Chondrocyte (in vitro differentiated cells): ENCODE results near the gene KIF5C. TPM values are rescaled to one million over a fixed set of nuclear protein-coding genes. Genes with fewer than 3 reads are reported as not detected.

Source experiments
- DNase-seq: peaks from one replicate; pipeline ENCODE4 v3.0.0; 2021; ENCODE audit warnings: mixed read lengths, low spot score
- H3K27ac Mint-ChIP-seq: one replicate; pipeline ENCODE4 v1.8.0; 2021; ENCODE audit warnings: mild to moderate bottlenecking, moderate library complexity, mixed read lengths; ENCODE audit not compliant: unreplicated experiment
- H3K27me3 Mint-ChIP-seq: 2 replicates; pipeline ENCODE4 v1.8.0; 2021; ENCODE audit warnings: low read depth, mixed read lengths
- H3K36me3 Mint-ChIP-seq: 2 replicates; pipeline ENCODE4 v1.8.0; 2021; ENCODE audit warnings: low read depth, mixed read lengths
- H3K4me1 Mint-ChIP-seq: 2 replicates; pipeline ENCODE4 v1.8.0; 2021; ENCODE audit warnings: low read depth, mild to moderate bottlenecking, mixed read lengths
- H3K4me3 Mint-ChIP-seq: one replicate; pipeline ENCODE4 v1.8.0; 2021; ENCODE audit warnings: mild to moderate bottlenecking, moderate library complexity, mixed read lengths; ENCODE audit not compliant: unreplicated experiment
- H3K9me3 Mint-ChIP-seq: 2 replicates; pipeline ENCODE4 v1.8.0; 2021; ENCODE audit warnings: low read depth, mixed read lengths
- total RNA-seq: library from RNA; stranded (reverse); gene quantifications from 3 replicates; pipeline ENCODE4 v1.2.1, GENCODE V29; 2021
- TF ChIP-seq, protein P1 (sequence below): fragments of 200-600 bp; sonication (generic); IDR thresholded peaks from 2 replicates; pipeline ENCODE4 v1.5.0; 2021; ENCODE audit warnings: antibody characterized with exemption, mild to moderate bottlenecking, moderate library complexity

Gene KIF5C
- total RNA-seq, 1 donor from 2014 or later = 3.1 TPM

GRCh38 chr2:148926981-148927401, 52.0 kb downstream of the KIF5C start:
- no peak overlapping the region for H3K27ac Mint-ChIP-seq
- H3K36me3 Mint-ChIP-seq = peaks cover 3% of the 10 kb centered on the region
- no peak for DNase-seq
- H3K4me1 Mint-ChIP-seq = peaks cover 16% of the 10 kb centered on the region
- no peaks in the 10 kb centered on the region for H3K9me3 Mint-ChIP-seq
- TF ChIP-seq, protein P1, sequence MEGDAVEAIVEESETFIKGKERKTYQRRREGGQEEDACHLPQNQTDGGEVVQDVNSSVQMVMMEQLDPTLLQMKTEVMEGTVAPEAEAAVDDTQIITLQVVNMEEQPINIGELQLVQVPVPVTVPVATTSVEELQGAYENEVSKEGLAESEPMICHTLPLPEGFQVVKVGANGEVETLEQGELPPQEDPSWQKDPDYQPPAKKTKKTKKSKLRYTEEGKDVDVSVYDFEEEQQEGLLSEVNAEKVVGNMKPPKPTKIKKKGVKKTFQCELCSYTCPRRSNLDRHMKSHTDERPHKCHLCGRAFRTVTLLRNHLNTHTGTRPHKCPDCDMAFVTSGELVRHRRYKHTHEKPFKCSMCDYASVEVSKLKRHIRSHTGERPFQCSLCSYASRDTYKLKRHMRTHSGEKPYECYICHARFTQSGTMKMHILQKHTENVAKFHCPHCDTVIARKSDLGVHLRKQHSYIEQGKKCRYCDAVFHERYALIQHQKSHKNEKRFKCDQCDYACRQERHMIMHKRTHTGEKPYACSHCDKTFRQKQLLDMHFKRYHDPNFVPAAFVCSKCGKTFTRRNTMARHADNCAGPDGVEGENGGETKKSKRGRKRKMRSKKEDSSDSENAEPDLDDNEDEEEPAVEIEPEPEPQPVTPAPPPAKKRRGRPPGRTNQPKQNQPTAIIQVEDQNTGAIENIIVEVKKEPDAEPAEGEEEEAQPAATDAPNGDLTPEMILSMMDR = peak; percentile 30
- no peak overlapping the region for H3K4me3 Mint-ChIP-seq
- H3K27me3 Mint-ChIP-seq = no peaks in the 10 kb centered on the region

GRCh38 chr2:148928395-148928794, 53.4 kb downstream of the KIF5C start:
- Mint-ChIP-seq H3K4me1 (peaks cover 16% of the 10 kb centered on the region), H3K27ac (no peak overlapping the region)
- no peak for DNase-seq

GRCh38 chr2:148930046-148930775, 55.2 kb downstream of the KIF5C start:
- no peaks in the 10 kb centered on the region for H3K36me3 Mint-ChIP-seq
- no peak overlapping the region for H3K4me3 Mint-ChIP-seq
- H3K27me3 Mint-ChIP-seq = no peaks in the 10 kb centered on the region
- H3K4me1 Mint-ChIP-seq = peaks cover 16% of the 10 kb centered on the region
- H3K9me3 Mint-ChIP-seq = no peaks in the 10 kb centered on the region
- TF ChIP-seq, protein P1 = no peak
- H3K27ac Mint-ChIP-seq = no peak overlapping the region
- DNase-seq = no peak

More at GRCh38 chr2:148928395-148928794, 53.4 kb downstream of the KIF5C start:
- H3K9me3 Mint-ChIP-seq = no peaks in the 10 kb centered on the region
- no peak overlapping the region for H3K4me3 Mint-ChIP-seq
- peaks cover 3% of the 10 kb centered on the region for H3K36me3 Mint-ChIP-seq
- TF ChIP-seq, protein P1 = no peak
- H3K27me3 Mint-ChIP-seq = no peaks in the 10 kb centered on the region

DNA sequence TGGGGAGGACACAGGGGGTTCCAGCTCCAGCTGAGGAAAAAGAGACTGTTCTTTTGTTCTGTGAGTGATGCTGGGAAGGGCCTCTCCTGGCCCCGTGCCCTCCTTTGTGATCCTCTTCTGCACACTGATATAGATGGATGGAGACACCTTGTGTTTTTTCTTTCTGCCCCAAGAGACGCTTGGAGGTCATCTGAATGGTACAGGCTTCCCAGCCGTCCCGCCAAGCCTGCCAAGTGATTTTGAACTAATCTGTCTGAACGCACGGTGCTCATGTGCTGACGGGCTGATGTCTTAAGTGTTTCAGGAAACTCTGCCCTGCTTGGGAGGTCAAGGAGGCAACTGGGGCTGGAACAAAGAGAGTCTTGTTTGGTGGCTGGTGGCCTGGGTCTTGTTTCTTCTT, 57.5 kb downstream of the KIF5C start:
- H3K4me3 Mint-ChIP-seq = no peak overlapping the region
- TF ChIP-seq, protein P1 = no peak
- no peaks in the 10 kb centered on the region for H3K36me3 Mint-ChIP-seq
- no peaks in the 10 kb centered on the region for H3K27me3 Mint-ChIP-seq
- no peak for DNase-seq
- peaks cover 9% of the 10 kb centered on the region for H3K4me1 Mint-ChIP-seq
- no peak overlapping the region for H3K27ac Mint-ChIP-seq
- no peaks in the 10 kb centered on the region for H3K9me3 Mint-ChIP-seq

DNA sequence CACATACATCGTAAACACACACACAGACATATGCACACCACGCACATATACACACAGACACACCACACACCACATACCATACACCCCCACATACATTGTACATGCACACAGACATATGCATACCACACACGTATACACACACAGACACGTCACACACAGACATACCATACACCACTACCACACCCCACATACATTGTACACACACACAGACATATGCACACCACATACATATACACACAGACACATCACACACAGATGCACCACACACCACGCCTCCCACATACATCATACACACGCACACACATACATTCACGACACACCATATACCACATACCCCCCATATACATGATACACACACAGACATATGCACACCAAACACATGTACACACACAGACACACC, 58.4 kb downstream of the KIF5C start:
- TF ChIP-seq, protein P1 = no peak
- H3K9me3 Mint-ChIP-seq = no peaks in the 10 kb centered on the region

More for the DNA sequence above, 58.4 kb downstream of the KIF5C start:
- H3K36me3 Mint-ChIP-seq = no peaks in the 10 kb centered on the region
- peaks cover 9% of the 10 kb centered on the region for H3K4me1 Mint-ChIP-seq
- no peak for DNase-seq
- H3K27ac Mint-ChIP-seq = no peak overlapping the region
- no peak overlapping the region for H3K4me3 Mint-ChIP-seq
- H3K27me3 Mint-ChIP-seq = no peaks in the 10 kb centered on the region
